ENCODE data around the gene MRPL10. TPM values are rescaled to one million over a fixed set of nuclear protein-coding genes. Genes with fewer than 3 reads are reported as not detected.

Gene MRPL10
- total RNA-seq, 1 donor = 93.2 TPM

DNA sequence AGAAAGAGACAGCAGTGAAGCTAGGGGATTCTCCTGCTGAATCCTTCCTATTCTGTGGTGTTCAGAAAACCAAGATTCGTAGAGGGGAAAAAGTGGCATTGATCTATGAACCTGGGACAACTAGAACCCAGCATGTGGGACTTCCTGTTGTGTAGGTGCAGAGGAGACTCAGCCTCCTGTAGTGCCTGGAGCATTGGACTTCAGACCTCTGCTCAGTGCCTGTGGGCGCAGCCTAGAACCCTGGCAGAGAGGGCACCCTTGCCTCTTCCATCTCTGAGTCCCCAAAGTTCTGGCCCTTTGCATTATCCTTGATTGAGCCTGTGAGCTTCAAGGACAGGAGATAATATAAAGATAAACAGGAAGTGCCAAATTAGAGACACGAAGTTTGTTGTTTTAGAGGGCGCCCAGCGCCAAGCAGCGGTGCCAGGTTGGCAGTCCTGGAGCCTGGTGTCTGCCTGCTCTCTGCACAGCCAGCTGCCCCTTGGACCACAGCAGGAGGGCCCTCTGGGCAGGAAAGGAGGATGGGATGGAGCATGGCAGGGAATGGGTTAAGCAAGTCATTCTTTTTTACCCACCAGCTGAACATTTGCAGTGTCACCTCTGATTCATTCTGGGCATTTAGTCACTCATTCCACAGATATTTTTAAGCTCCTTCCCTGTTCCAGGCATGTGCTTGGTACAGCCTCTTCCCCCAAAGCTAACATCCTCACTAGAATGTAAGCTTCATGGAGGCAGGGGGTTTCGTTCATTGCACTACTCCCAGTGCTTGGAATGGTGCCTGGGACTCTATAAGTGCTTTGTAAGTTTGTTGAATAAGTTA is 31.5 kb upstream of the MRPL10 start:
- no peak for DNase-seq (ENCODE audit: low read depth in 2 of 3, low spot score in 2 of 3)

DNA sequence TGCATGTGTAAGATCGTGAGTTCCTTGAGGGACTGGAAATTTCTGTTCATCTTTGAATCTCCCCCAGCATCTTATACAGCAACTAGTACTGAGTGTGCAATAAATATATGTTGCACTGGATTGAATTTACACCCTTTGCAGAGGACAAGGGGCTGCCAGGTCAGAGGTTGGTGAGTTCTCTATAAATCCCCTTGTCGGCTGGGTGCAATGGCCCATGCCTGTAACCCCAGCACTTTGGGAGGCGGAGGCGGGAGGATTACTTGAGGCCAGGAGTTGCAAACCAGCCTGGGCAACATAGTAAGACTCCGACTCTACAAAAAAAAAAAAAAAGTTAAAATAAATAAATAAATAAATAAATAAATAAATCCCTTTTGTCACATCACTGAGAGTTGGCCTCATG is 29.0 kb upstream of the MRPL10 start:
- no peak for DNase-seq (ENCODE audit: low read depth in 2 of 3, low spot score in 2 of 3)

DNA sequence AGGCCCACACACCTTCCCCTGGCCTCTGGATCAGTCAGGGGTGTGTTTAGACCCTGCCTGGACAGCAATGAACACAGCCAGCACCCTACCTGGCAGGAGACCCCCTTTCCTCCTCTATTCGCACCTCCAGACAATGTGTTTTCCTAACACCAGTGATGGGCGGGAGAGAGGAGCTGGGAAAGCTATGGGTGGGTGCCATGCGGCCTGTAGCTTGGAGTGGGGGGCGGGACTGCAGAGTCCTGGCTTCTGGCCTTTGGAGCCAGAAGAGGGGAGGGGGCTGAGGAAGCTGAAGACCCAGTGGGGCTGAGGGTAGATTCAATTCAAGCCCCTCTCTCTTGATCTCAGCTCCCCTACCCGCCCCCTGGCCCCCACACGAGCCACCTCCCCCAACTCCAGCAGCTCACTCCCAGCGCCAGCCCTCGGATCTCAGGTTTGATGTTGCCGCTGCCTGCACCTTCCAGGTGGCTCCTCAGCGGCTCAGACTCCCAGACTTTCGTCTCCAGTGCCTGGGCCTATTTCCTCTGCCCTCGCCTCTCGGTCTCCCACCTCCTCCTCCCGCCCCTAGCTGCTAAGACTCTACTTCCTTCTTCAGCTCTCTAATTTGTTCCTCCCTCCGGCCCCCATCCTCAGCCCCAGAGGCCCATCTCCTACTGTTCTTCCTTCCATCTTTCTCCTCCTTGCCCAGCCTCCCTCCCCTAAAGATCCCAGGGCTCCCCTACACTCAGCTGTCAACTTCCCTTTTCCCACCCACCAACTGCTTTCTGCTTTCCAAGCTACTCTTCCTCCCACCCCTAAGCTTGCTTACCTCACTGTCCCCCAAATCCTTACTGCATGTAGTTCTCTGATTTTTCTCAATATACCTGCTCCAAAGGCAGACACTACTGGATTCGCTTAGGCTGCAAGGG is 26.5 kb upstream of the MRPL10 start:
- DNase-seq (ENCODE audit: low read depth in 2 of 3, low spot score in 2 of 3) = no peak

DNA sequence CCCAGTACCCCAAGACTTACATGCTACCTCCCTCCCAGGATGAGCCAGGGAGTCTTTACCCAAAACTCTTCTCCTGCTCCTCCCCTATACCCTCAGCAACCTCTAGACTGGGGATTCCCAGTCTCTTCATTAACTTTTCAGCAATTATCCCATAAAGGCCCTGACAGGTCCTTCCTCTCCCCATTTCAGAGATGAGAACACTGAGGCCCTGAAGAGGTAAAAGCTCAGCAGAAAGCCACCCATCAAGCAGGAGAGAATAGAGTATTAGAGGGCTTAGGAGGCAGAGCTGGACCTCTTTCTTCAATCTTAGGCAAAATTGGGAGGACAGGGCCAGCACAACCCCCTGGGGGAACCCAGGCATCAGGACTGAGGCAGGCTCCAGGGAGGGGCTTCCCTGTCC is 25.5 kb upstream of the MRPL10 start:
- DNase-seq (ENCODE audit: low read depth in 2 of 3, low spot score in 2 of 3) = no peak

DNA sequence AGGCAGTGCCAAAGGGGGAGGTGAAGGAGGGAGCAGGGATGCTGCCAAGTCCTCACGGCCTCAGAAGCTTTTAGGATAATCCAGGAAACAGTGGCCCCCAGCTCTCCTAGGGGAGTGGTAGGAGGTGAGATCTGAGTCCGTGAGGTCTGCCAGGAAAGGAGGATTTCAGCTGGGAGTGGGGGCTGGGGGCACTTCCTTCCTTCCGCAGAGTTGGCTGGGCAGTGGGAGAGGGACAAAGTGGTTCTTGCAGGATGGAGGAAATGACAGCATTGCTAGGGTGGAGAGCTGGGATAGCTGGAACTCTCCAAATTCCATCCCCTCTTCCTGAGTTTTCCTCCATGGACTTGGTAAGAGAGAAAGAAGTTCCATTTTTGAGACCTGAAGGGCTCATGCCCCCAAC is 24.4 kb upstream of the MRPL10 start:
- no peak for DNase-seq (ENCODE audit: low read depth in 2 of 3, low spot score in 2 of 3)

DNA sequence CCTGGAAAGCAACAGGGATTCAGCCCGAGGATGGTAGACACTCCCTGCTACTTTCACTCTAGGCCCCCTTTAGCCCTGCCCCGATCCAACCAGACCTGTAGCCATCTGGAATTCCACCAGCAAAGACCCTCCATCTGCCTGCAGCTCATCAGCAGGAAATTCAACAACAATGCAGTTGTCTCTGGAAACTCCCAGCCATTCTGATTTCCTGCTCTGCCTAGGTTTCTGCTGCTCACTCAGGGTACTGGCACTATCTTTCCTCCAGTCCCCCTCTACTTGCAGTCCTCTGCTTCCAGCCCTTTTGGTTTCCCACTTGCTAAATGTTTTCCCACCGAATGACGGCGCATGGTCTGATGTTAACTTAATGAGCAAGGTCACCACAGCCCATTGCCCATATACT is 22.3 kb upstream of the MRPL10 start:
- DNase-seq (ENCODE audit: low read depth in 2 of 3, low spot score in 2 of 3) = no peak

DNA sequence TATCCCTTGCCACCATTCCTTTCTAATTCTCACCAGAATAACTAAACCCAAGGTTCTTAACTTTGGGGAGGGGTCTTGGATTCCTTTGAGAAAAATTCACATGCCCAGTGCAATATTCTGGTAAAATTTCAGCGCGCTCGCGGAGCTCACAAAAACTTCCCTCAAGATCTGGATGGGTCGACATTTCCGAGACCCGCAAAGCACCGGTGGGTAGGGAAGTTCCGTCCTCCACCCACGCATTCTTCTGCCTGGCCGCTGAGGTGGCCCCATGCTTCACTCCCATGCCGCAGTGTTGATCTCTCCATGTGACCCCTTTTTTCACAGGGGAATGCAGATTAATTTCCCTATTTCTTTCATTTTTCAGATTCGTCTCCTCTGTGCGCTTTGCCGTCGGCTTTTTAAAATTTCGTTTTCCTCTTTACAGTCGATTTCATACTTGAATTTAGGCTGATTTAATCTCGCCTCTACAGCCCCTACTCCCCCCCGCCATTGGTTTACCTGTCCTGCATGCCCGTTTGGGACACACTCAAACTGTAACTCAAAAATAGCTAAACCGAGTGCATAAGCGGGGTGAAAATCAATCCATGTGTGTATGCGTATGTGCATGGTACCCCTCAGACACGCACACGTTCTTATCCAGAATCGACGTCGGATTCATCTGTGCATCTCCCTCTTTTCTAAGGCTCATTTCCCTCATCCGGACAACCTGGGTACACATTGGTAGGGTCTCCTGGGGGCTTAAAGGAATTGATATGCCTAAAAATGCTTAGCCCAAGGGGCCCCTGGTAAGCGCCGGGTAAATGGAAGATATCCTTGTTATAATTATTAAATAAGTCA is 21.0 kb upstream of the MRPL10 start:
- DNase-seq (ENCODE audit: low read depth in 2 of 3, low spot score in 2 of 3) = peak in 2 of 3 donors; percentile 39 to 40

DNA sequence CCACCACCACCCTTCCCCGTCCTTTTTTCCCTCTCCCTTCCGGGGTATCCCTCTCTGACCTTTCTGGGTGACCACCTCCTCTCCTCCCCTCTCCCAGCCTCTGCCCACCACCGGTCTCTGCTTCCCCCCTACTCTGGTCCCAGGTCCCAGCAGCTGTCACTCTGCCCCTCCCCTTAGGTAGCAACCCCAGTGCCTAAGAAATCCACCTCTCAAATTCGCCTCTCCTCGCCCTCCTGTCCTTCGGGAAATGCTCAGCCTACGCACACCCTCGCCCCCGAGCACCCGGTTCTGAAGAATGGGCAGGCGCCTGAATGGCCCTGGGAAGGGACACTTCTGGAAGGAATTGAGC is 20.4 kb upstream of the MRPL10 start:
- no peak for DNase-seq (ENCODE audit: low read depth in 2 of 3, low spot score in 2 of 3)

DNA sequence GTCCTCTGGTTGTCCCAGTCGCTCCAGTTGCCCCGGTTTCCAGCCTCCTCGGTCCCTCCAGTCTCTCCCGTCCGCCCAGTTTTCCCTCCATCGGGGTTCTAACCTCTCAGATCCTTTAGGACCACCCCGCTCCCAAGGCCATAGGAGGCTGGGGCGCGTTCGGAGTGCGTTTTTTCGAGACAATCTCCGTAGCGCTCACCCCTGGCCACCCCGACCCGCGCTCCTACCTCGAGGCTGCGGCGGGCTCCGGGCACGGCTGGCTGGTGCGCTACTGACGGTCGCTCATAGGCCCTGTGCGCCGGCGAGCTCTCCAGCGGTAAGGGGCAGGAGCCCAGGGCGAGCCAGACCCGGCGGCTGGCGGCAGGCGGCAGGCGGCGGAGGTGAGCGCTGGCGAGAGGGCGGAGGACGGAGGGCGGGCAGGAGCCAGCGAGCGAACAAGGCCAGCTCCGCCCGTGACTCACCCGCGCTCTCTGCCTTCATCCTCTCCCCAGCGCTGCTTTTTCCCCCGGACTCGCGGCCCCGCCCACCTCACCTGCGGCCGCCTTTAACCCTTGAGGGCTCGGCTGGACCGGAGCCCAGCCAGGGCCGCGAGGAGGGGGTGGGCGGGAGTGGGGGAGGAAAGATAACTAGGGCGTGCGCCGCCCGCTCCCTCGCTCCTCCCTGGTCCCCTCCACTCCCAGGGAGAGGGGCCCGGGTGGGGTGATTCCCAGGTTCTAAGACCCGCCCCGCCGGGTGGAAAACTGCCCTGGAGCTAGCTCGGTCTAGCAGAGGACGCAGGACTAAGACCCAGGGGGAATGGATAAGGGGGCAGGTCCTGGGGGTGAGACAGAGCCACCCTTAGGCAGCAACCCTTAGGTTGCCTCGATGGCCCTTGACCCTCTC is 19.6 kb upstream of the MRPL10 start, which contains the start of gene SP6:
SP6 (minus strand) TSS at position 472 of the 882 bp plus-strand sequence. CDS start 2,734 bp downstream, outside the sequence.
- DNase-seq (ENCODE audit: low read depth in 2 of 3, low spot score in 2 of 3) = peak in 2 of 3 donors; percentile 64 to 77

DNA sequence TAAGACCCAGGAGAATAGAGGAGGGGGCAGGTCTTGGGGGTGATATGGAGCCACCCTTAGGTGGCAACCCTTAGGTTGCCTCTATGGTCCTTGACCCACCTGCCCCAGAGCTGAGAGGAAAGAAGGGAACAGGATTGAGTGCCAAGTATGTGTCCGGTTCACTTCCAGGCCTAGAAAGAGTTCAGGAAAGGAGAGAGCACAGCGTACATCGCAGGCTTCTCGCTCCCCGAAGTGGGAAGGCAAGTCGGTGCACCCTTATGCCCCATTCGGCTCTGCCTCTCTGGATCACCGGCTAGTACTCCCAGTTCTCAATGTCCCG is 19.0 kb upstream of the MRPL10 start:
- no peak for DNase-seq (ENCODE audit: low read depth in 2 of 3, low spot score in 2 of 3)

DNA sequence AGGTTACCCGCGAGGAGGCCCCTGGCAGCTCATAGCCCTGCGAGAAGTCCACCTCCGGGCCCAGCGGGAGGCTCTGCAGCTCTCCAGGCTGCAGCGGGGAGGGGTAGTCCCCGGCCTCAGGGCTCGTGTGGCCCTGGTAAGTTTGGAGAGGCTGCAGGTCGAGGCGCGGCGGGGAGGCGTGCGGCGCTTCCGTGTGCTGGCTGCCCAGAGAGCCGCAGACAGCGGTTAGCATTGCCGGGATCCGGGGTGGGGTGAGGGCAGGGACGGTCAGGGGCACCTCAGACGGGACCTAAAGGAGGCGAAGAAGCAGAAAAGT is 16.8 kb upstream of the MRPL10 start:
- DNase-seq (ENCODE audit: low read depth in 2 of 3, low spot score in 2 of 3) = no peak

DNA sequence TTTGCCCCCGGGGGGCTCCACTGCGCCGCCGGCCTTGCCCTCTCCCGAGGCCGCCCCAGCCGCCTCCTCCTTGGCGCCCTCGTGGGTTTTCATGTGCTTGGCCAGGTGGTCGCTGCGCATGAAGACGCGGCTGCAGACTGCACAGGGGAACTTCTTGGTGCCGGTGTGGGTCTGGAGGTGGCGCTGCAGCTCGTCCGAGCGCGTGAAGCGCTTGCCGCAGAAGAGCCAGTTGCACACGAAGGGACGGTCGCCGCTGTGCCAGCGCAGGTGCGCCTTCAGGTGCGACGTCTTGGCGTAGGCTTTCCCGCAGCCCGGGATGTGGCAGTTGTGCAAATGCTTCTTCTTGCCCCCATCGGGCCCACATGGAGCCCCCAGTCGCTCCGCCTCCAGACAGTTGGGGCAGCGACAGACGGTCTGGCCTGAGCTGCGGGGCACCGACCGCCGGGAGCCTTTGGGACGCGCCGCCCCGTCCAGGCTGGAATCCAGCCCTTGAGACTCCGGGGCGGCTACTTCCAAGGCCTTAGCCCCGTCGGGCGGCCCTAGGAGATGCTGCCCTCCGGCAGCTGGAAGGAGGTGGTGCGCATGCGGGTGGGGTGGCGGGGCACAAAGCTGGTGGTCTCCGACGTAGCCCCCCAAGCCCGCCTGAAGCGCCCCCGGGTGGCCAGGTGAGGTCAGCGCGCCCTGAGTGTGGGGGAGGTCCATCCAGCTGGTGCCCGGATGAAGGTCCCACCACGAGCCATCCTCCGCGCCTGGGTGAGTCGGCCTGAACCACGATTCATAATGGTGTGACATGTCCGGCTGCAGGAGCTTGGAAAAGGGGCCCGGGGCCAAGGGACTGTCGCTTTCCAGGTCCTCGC is 16.2 kb upstream of the MRPL10 start:
- peak in 2 of 3 donors; percentile 51 to 52 for DNase-seq (ENCODE audit: low read depth in 2 of 3, low spot score in 2 of 3)

DNA sequence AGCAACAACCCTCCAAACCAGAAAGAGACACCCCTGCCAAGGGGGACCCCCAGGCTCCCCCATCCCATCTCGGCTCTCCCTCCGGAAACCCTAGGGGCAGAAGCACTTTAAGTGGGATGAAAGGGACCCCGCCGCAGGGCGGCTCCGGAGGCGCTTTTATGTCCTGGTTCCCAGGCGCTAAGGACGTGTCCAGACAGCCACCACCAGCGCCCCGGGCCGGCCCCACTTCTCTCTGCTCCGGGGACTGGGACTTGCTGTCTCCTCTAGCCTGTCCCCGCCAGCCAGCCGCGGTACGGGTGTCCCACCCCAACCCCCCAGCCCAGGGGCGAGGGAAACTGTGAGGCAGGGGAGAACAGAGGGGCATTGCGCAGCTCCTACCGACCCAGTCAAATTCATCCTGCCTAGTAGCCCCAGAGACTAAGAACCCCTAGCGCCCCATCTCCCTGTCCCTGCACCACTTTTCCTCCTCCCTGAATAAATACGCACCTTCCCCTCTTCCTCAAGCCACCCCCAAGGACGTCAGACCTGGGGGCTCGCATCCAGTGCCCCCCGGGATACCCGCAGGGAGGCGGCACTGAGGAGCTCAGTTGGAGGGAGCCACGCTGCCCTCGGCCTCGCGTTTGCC is 15.5 kb upstream of the MRPL10 start:
- no peak for DNase-seq (ENCODE audit: low read depth in 2 of 3, low spot score in 2 of 3)

DNA sequence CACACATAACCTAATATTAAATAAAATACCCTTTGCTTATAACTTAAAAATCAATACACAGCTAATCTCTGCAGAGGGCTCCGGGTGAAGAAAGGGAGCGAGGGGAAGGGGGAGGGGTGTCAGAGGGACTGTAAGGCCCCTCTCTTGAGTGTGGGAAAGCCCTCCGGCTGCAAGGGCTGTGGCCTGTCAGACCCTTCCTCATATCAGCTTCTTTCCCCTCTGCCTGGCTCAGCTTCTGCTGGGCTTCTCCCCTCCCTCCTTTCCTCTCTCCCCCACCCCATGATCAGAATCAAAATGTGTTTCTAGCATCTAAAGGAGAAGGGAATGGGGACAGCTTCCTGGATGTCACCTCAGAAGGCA is 14.4 kb upstream of the MRPL10 start:
- DNase-seq (ENCODE audit: low read depth in 2 of 3, low spot score in 2 of 3) = no peak

DNA sequence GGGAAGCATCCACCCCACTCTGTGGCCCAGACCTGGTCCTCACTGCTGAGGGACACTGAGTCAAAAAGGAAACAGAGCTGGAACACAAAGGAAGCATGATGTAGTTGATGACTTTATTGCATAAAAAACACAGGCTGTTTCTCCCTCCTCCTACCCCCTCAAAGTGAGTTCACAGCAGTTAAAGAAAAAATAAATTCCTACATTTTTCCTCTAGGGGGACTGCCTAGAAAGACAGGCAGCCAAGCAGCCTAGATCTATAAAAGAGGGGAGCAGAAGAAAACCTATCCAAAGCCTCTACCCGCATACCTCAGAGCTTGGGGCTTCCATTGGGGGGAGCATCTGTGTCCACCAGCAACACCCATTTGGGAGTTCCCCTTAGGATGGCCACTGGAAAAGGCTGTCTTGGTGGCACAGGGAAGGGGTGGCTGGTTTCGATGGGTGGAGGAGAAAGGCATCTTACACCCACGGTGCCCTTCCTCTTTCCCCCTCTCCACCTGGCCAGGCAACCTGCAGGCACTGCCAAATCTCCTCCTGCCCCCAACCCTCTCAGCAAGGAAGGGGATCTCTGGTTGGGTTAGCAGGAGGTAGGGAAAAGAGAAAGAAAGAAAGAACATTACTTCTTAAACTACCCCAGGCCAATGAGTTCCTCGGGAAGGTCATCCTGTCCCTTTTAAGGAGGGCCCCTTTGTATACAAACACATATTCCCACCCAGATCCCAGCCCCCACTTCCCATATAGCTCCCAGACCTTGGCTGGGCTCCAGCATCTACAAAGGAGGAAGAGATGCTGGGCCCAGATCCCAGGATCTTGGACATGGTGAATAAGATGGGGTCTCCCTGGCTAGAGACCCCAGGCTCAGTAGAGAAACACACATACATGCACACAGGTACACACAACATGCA is 13.7 kb upstream of the MRPL10 start:
- DNase-seq (ENCODE audit: low read depth in 2 of 3, low spot score in 2 of 3) = peak in 1 of 3 donors; percentile 58

DNA sequence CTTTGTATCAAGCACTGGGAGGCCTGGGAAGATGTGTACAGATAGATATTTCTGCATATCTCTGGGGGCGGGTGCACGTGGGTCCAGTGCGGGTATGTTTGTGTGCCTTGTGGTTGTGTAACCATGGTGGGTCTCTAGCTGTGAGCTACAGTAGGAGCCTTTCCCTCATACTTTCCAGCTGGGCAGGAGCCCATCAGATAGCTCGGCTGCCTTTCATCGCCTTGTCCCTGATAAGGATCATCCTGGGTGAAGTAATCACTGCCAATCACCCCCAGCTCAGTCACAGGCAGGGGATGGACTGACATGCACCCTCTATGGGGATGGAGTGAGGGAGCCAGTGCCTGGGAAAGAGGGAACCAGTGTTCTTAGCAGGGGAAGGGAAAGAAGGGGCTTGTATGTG is 12.9 kb upstream of the MRPL10 start:
- DNase-seq (ENCODE audit: low read depth in 2 of 3, low spot score in 2 of 3) = no peak

DNA sequence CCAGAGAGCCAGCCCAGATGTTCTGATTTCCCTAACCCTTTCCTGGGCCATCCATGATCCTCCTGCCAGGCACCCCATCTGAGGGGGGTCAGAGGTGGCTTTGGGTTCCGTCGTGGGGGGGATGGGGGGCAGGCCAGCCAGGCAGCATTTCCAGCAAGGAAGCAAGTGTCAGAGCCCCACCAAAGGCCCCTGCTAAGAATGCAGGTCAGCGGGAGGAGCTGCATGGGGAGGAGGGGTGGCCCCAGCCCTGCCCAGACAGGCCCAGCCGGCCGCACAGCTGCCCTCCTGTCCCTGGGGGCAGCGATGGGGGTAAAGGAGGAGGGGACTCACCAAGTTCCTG is 12.0 kb upstream of the MRPL10 start:
- DNase-seq (ENCODE audit: low read depth in 2 of 3, low spot score in 2 of 3) = no peak

All from hematopoietic multipotent progenitor cell (in vitro differentiated cells).